GM19438 (cell line): ENCODE measurements around the gene GLCE.

Experiments used
- ATAC-seq: cut with Tn5 transposase; IDR thresholded peaks from one replicate; pipeline ENCODE4 v1.9.1; 2021; ENCODE audit warnings: low read depth; ENCODE audit not compliant: unreplicated experiment

GLCE gene

GRCh38 chr15:69160141-69160993 is at the start of gene GLCE:
GLCE (plus strand) TSS chr15:69160635; CDS start chr15:69255807, 95,172 bp downstream.
- peak; percentile 96 for ATAC-seq

GRCh38 chr15:69114331-69114928 is 46.0 kb upstream of the GLCE start:
- no peak for ATAC-seq

DNA sequence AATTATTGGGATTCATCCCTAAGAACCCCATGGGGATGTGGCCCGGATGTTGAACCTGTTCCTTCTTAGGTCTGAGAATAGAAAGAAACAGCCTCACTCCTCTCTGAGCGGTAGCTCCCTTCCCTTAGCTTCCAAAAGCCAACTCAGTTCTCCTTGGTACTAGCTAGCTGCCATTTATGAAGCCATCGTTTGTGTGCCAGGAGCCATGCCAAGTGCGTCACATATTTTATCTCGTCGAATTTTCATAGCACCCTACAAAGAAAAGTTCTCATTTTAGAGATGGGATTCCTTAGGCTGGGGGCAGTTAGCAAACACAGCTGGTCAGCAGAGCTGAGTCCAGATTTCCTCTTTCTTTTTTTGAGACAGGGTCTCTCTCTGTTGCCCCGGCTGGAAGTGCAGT is 45.4 kb upstream of the GLCE start:
- ATAC-seq: no peak

DNA sequence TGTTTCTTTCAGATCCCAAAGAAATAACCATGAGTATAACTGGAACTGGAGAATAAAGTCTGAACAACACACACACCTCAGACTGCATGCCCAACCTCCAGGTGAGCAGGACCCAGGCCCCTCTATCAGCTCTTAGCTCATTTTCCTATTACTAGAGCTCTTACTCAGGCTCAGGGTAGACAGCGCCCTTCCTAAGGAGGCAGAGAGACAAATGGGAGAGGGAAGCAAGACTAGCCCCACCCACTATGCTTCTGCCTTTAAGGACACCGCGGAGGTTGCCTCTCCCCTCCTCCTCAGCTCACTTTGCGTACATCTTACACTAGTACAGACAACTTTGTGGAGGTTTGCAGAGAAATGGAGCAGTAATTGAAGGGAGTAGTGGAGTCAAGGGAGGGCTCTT is 44.0 kb upstream of the GLCE start:
- ATAC-seq: no peak

- no peak for ATAC-seq
Measured at GRCh38 chr15:69117431-69117871, 43.0 kb upstream of the GLCE start.

GRCh38 chr15:69118089-69118488 is 42.3 kb upstream of the GLCE start:
- no peak for ATAC-seq

DNA sequence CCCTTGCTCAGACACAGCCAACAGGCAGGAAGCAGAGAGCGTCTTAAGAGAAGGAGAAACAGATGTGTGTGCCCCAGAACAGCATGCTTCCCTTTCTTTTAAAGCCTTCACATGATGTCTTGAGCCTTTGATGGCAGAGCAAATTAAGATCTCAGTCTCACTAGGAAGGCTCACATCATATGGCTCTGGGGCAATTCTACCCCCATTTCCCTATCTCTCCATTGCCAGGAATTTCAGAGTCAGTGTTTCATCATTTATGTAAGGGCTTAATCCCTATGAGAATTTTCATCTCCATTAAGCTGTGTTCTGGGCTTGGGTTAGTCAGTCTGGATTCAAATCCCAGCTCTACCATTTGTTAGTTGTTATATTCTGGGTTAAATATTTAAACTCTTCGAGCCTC is 41.4 kb upstream of the GLCE start:
- no peak for ATAC-seq

GRCh38 chr15:69119683-69120395 is 40.6 kb upstream of the GLCE start:
- no peak for ATAC-seq

DNA sequence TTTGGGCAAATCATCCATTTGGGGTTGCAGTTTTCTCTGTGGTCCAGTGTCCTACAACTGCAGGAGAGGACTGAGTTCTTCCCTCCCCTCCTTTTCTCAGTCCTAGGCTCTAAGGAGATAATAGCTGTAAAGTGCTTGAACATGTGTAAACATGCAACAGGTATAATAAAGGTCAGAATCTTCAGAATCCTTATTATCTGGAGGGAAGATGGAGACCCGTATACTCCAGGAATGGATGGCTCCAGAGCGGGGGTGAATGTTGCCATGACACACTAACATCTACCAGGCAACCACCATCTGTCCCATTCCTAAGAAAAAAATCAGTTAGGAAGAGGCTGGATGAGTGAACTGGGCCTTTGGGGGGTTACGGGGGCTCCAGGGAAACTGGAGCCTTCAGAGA is 39.7 kb upstream of the GLCE start:
- ATAC-seq: no peak

- ATAC-seq: no peak
Measured at GRCh38 chr15:69121198-69121828, 39.1 kb upstream of the GLCE start.

DNA sequence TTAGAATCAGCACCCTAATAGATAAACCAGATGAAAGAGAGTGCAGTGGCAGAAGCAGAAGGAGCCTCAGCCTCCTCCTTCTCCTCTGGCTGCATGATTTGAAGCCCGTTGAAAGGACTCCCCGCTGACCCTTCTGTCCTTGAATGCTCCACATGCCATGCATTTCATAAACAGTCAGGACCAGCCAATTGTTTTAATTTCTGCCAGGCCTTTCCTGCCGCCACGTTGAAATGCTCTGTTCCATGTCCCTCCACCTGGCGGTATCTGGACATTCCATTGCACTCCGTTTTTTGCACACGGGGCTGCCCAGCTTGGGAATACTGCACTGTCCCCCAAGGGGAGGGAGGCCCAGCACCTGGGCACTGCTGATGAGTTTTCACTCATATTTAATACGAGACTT is 35.2 kb upstream of the GLCE start:
- ATAC-seq: no peak

DNA sequence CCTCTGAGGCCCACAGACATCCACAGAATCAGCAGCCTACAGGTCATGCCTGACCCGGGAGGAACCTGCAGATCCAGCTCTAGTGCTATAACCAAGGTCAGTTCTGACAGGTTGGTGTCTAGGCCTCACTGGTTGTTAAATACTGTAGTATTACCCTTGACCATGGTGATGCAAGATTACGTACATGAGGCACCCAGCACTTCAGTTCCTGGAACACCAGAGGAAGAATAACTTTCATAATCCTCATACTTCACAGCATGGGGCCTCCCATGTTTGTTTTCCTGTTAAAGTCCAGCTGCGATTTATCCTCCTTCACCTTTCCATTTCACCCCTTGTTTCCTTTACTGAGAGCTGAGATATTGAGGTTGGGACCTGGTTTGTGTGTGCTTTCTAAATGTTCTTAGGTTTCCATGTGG is 34.4 kb upstream of the GLCE start:
- no peak for ATAC-seq

- ATAC-seq: no peak
Measured at GRCh38 chr15:69127306-69127705, 33.1 kb upstream of the GLCE start.

- no peak for ATAC-seq
Measured at GRCh38 chr15:69128667-69129311, 31.6 kb upstream of the GLCE start.

DNA sequence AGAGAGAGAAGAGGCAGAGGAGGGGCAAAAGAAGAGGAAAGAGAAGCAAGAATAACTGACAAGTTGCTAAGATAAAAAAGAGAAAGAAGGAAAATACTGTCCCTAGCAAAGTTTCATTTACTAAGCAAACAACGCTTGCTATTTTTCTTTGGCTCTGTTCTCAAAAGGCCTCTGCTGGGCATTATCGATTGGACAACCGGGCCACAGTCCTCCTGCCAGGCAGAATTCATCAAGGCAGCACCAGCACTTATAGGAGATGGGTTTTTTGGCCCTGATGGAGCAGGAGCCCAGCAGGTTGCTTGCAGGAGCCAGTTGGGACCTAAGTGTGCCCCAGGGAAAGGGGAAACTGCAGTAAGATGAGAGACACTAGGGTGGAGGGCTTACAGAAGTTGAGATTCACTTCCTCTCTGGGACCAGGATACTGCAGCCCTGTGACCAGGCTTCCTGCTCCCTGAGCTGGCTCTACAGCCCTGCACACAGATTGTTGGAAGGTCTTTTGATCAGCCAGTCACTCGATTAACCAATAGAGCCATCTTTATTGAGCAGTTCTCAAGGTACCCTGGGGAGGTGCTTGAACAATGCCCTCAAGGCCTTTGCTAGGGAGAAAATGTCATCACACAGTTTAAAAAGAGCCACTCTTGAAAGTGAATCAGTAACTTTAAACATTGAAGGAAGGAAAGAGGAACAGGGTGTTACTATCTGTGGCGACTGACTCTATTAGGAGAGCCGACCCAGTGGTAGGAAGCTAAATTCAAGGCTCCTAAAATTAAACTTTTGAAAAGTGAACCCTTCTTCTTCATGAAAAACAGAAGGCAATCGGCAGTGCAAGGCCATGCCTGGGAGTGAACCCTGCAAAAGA is 28.8 kb upstream of the GLCE start:
- no peak for ATAC-seq

DNA sequence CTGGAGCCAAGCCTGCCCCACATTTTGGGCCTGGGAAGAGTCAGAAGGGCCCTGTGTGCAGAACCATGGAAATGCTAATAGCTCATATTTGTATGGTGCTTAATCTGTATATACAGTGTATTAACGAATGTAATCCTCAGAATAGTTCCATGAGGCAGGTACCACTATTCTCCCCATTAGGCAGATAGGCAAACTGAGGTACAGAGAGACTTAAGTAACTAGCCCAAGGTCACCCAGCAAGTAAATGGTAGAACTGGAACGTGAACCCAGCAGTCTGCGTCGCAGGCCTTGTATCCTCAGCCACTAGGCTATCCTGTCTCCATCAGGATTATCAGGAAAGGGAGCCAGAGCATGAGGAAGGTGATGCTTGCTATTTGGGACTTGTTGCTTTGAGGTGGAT is 28.0 kb upstream of the GLCE start:
- ATAC-seq: no peak

- no peak for ATAC-seq
Measured at GRCh38 chr15:69132977-69133861, 27.2 kb upstream of the GLCE start.

GRCh38 chr15:69133862-69134519 is 26.4 kb upstream of the GLCE start:
- ATAC-seq: no peak
